ENCODE data around the gene PWWP2A. TPM values are rescaled to one million over a fixed set of nuclear protein-coding genes. Genes with fewer than 3 reads are reported as not detected.

Gene PWWP2A
- total and polyA plus RNA-seq, 2 of the 8 experiments (the other 6 are each of a cell fraction or from before 2014, with no cell fraction given), result 18.5 to 63.0 TPM

- TF ChIP-seq TEAD4 (IDR thresholded peaks at IDR 0.05; ENCODE audit: low read depth, low read length) (peak; percentile 60), CHD2 (IDR thresholded peaks at IDR 0.05; ENCODE audit: low read length) (0 out of 2 replicates have a peak, but pooled peaks have one; percentile 48), CREB1 (IDR thresholded peaks at IDR 0.05) (0 out of 2 replicates have a peak, but pooled peaks have one; percentile 8), YY1 (IDR thresholded peaks at IDR 0.05; ENCODE audit: low read depth, low read length) (no peak), POLR2A (IDR thresholded peaks at IDR 0.05; ENCODE audit: control extremely low read depth in 1 of 2, low read depth in 2 of 2, low read length in 2 of 2) (no peak; a peak in 1 of 3 replicates), SP1 (IDR thresholded peaks at IDR 0.05; ENCODE audit: low read depth, low read length) (no peak), SIN3A (conservative IDR thresholded peaks at IDR 0.05 in 1 of 2, IDR thresholded peaks at IDR 0.05 in 1 of 2; ENCODE audit: low read depth in 1 of 2, low read length in 2 of 2) (peak; percentile 30 to 66; a peak in 1 of 4 replicates)
Measured at GRCh38 chr5:160133071-160133917, 14.0 kb upstream of the PWWP2A start (continued).
